OCI-LY1 (cell line): ENCODE results near the gene CBY1.

ENCODE experiments used
- H2AFZ ChIP-seq: fragments of 200-600 bp; sonication (generic), shearing (Covaris generic); 2 replicates; pipeline ENCODE4 v1.6.0; 2014; ENCODE audit warnings: antibody characterized with exemption, mild to moderate bottlenecking, low read length
- H3F3A ChIP-seq: fragments of 200-600 bp; sonication (generic), shearing (Covaris generic); 2 replicates; pipeline ENCODE4 v1.6.0; 2014; ENCODE audit warnings: mild to moderate bottlenecking, antibody characterized with exemption, low read length, moderate library complexity; ENCODE audit not compliant: insufficient read depth
- H3K27ac ChIP-seq: fragments of 200-600 bp; sonication (generic); 2 replicates; pipeline ENCODE4 v1.5.1; 2014; ENCODE audit warnings: low read length, mixed run types, mild to moderate bottlenecking, low read depth; ENCODE audit not compliant: poor library complexity, severe bottlenecking
- H3K27me3 ChIP-seq: fragments of 200-600 bp; sonication (generic); 2 replicates; pipeline ENCODE4 v1.6.0; 2014; ENCODE audit warnings: antibody characterized with exemption, mild to moderate bottlenecking, low read length, moderate library complexity; ENCODE audit not compliant: insufficient read depth
- H3K36me3 ChIP-seq: fragments of 200-600 bp; sonication (generic); 2 replicates; pipeline ENCODE4 v1.6.1; 2014; ENCODE audit warnings: mild to moderate bottlenecking, antibody characterized with exemption, low read length, moderate library complexity, mixed read lengths; ENCODE audit not compliant: insufficient read depth
- H3K4me1 ChIP-seq: fragments of 200-600 bp; sonication (generic); 2 replicates; pipeline ENCODE4 v1.5.1; 2014; ENCODE audit warnings: mild to moderate bottlenecking, low read length, moderate library complexity; ENCODE audit not compliant: insufficient read depth, severe bottlenecking
- H3K4me2 ChIP-seq: fragments of 200-600 bp; sonication (generic), shearing (Covaris generic); 2 replicates; pipeline ENCODE4 v1.6.1; 2014; ENCODE audit warnings: low read length
- H3K4me3 ChIP-seq: fragments of 200-600 bp; sonication (generic); 2 replicates; pipeline ENCODE4 v1.5.1; 2014; ENCODE audit warnings: low read length, low read depth, mild to moderate bottlenecking, mixed read lengths; ENCODE audit not compliant: poor library complexity, severe bottlenecking
- H3K79me2 ChIP-seq: fragments of 200-600 bp; shearing (Covaris generic); 2 replicates; pipeline ENCODE4 v1.6.1; 2016; ENCODE audit warnings: mixed run types, low read length, mixed read lengths; ENCODE audit not compliant: insufficient read depth
- H3K9ac ChIP-seq: fragments of 200-600 bp; sonication (generic), shearing (Covaris generic); 2 replicates; pipeline ENCODE4 v1.6.1; 2014; ENCODE audit warnings: mild to moderate bottlenecking, low read length, mixed read lengths
- H3K9me2 ChIP-seq: fragments of 200-600 bp; sonication (generic), shearing (Covaris generic); 2 replicates; pipeline ENCODE4 v1.6.1; 2014; ENCODE audit warnings: low read depth, mild to moderate bottlenecking, low read length, mixed read lengths
- H3K9me3 ChIP-seq: fragments of 200-600 bp; shearing (Covaris generic); 2 replicates; pipeline ENCODE4 v1.6.1; 2014; ENCODE audit warnings: low read length, mixed read lengths
- H4K20me1 ChIP-seq: fragments of 200-600 bp; sonication (generic), shearing (Covaris generic); 2 replicates; pipeline ENCODE4 v1.6.0; 2016; ENCODE audit warnings: mild to moderate bottlenecking, low read length; ENCODE audit not compliant: insufficient read depth
- EZH2 ChIP-seq: fragments of 200-600 bp; sonication (generic), shearing (Covaris generic); IDR thresholded peaks from 2 replicates; pipeline ENCODE4 v1.8.0; 2017; ENCODE audit warnings: borderline replicate concordance, mixed run types, mild to moderate bottlenecking, antibody characterized with exemption, low read length, moderate library complexity, mixed read lengths
- TF ChIP-seq, protein P1 (sequence below): fragments of 200-600 bp; sonication (generic), shearing (Covaris generic); IDR thresholded peaks from 2 replicates; pipeline ENCODE4 v1.5.1; 2017; ENCODE audit warnings: mild to moderate bottlenecking, antibody characterized with exemption, low read length, moderate library complexity, mixed read lengths

CBY1 gene

DNA sequence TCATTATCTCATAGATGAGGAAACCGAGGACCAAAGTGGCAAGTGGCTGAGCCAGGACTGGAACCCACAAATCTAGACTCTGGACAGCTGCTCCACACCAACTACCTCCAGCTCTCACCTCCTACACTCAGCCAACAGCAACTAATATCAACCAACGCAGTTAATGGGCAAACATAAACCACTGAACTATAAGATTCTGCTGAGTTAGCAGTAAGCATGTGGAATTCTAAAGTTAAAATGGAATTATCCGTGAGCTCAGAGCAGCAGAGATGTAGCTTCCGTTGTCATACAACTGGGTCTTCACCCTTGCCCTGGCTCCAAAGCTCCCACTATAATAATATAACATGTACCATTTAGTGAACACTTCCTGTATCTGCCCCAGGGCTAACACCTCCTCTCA is 27.3 kb upstream of the CBY1 start:
- Histone ChIP-seq H3K27ac (no peak overlapping the region), H3K4me2 (no peak overlapping the region), H3F3A (no peaks in the 10 kb centered on the region), H3K27me3 (no peaks in the 10 kb centered on the region), H3K36me3 (no peaks in the 10 kb centered on the region), H3K4me3 (no peak overlapping the region), H2AFZ (no peak overlapping the region), H3K9ac (no peak overlapping the region), H3K4me1 (no peaks in the 10 kb centered on the region), H3K79me2 (no peaks in the 10 kb centered on the region), H4K20me1 (no peaks in the 10 kb centered on the region), H3K9me2 (no peaks in the 10 kb centered on the region), H3K9me3 (no peaks in the 10 kb centered on the region)
- TF ChIP-seq, protein P1, sequence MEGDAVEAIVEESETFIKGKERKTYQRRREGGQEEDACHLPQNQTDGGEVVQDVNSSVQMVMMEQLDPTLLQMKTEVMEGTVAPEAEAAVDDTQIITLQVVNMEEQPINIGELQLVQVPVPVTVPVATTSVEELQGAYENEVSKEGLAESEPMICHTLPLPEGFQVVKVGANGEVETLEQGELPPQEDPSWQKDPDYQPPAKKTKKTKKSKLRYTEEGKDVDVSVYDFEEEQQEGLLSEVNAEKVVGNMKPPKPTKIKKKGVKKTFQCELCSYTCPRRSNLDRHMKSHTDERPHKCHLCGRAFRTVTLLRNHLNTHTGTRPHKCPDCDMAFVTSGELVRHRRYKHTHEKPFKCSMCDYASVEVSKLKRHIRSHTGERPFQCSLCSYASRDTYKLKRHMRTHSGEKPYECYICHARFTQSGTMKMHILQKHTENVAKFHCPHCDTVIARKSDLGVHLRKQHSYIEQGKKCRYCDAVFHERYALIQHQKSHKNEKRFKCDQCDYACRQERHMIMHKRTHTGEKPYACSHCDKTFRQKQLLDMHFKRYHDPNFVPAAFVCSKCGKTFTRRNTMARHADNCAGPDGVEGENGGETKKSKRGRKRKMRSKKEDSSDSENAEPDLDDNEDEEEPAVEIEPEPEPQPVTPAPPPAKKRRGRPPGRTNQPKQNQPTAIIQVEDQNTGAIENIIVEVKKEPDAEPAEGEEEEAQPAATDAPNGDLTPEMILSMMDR = no peak
- no peak for TF ChIP-seq EZH2

DNA sequence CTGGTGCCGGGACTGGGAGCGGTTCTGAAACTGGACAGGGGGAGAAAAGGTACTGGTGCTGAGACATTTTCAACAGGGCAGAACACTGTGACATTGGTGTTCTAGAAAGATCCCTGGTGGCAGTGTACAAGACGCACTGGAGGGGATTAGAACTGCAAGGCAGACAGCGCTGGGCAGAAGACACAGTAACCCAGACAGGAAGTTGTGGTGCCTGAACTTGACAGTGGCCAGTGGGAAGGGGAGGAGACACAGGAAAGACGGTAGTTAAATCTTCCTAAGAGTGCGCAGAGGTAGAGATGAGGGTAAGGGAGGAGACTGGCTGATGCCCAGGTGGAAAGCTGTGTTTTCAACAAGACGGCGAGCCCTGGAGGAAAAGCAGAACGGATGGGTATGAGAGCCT is 24.7 kb upstream of the CBY1 start:
- no peaks in the 10 kb centered on the region for H3K27me3 ChIP-seq
- no peaks in the 10 kb centered on the region for H4K20me1 ChIP-seq
- H3K79me2 ChIP-seq = no peaks in the 10 kb centered on the region
- TF ChIP-seq, protein P1 = no peak
- no peak for TF ChIP-seq EZH2
- no peaks in the 10 kb centered on the region for H3K9me2 ChIP-seq
- H3K4me2 ChIP-seq = no peak overlapping the region
- no peaks in the 10 kb centered on the region for H3K9me3 ChIP-seq
- H3K27ac ChIP-seq = no peak overlapping the region
- no peak overlapping the region for H3K9ac ChIP-seq
- no peak overlapping the region for H2AFZ ChIP-seq
- H3K36me3 ChIP-seq = no peaks in the 10 kb centered on the region
- no peak overlapping the region for H3K4me3 ChIP-seq
- H3F3A ChIP-seq = no peaks in the 10 kb centered on the region
- H3K4me1 ChIP-seq = no peaks in the 10 kb centered on the region

DNA sequence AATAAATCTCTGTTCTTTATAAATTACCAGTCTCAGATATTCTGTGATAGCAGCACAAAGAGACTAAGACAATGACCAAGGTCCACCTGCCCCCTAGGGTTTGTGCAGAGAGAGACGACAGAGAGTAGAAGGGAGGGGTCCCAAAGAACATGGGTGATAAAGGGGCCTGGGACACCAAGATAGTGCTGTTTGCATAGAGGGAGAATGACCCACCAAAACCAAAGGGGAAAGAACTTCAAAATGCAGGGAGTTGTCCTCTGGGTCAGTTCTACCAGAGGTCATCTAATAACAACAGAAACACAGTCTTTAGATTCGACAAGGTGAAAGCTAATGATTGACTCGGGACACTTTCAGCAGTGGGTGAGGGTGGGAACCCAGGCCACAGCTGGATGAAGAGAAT is 23.9 kb upstream of the CBY1 start:
- H3K79me2 ChIP-seq = no peaks in the 10 kb centered on the region
- H3K9me2 ChIP-seq = no peaks in the 10 kb centered on the region
- no peaks in the 10 kb centered on the region for H3K27me3 ChIP-seq
- no peaks in the 10 kb centered on the region for H3K36me3 ChIP-seq
- no peak overlapping the region for H3K4me3 ChIP-seq
- no peak overlapping the region for H2AFZ ChIP-seq
- no peaks in the 10 kb centered on the region for H3K4me1 ChIP-seq
- no peaks in the 10 kb centered on the region for H4K20me1 ChIP-seq
- H3K9me3 ChIP-seq = no peaks in the 10 kb centered on the region
- H3K27ac ChIP-seq = no peak overlapping the region
- no peaks in the 10 kb centered on the region for H3F3A ChIP-seq
- no peak overlapping the region for H3K9ac ChIP-seq
- H3K4me2 ChIP-seq = no peak overlapping the region
- TF ChIP-seq, protein P1 = no peak
- no peak for TF ChIP-seq EZH2
